ENCODE data around the gene PLCL1.
A peak's percentile ranks its signal among the peaks of the same experiment; 100 is the strongest.

Gene PLCL1

DNA sequence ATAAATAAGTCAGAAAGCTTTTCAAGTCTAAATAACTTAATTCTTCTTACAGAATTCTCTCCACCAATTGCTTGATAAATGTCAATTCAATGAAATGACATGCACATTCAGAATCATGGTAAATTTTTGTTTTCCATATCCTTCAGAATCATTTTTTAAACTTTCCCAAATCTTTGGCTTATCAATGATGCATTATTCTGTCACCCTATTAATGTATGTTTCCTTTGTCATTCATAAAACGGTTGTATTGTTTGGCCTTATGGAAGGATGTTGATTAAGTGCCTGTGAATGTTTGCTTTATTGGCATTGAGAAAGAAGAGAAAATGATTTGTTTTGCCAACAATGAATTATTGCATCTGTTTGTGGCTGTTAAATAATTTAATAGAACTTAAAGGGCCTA, 260.9 kb downstream of the PLCL1 start:
- no peak for DNase-seq

- DNase-seq: no peak
Measured at GRCh38 chr2:198066597-198066996, 262.2 kb downstream of the PLCL1 start.

GRCh38 chr2:198072655-198073054, 268.3 kb downstream of the PLCL1 start:
- DNase-seq: no peak

DNA sequence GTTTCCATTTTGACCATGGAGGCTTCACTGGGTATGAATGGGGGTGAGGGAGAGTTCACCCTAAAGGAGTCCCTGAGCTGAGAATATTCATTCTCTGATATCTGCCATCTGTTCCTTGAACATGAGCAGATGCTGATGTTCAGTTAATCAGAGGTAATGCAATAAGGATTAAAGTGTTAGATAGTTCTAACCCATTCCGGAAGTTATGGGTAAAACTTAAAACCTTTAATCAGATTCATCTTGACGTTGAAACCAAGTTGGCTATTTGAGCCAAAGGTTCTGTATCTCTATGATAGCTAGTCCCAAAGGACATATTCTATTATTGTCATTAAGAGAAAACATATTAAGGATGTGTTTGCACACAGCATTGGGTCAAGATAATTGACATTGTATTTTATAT, 268.9 kb downstream of the PLCL1 start:
- no peak for DNase-seq

DNA sequence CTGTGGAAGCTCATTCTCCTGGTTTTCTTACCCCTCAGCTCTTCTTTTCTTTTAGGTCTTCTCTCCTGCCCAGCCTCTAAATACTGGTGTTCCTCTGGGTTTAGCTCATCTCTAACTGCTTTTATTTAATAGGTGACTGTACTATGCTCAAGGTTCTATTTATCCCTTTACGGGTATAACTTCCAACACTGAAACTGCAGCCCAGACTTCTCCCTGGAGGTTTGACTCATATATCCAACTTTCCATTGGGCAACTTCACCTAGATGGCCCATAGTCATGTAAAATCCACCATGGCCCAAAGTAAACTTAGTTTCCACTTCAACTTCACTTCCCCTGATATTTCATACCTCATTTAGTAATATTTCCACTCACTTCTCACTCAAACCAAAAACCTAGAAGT, 273.1 kb downstream of the PLCL1 start:
- no peak for DNase-seq

DNA sequence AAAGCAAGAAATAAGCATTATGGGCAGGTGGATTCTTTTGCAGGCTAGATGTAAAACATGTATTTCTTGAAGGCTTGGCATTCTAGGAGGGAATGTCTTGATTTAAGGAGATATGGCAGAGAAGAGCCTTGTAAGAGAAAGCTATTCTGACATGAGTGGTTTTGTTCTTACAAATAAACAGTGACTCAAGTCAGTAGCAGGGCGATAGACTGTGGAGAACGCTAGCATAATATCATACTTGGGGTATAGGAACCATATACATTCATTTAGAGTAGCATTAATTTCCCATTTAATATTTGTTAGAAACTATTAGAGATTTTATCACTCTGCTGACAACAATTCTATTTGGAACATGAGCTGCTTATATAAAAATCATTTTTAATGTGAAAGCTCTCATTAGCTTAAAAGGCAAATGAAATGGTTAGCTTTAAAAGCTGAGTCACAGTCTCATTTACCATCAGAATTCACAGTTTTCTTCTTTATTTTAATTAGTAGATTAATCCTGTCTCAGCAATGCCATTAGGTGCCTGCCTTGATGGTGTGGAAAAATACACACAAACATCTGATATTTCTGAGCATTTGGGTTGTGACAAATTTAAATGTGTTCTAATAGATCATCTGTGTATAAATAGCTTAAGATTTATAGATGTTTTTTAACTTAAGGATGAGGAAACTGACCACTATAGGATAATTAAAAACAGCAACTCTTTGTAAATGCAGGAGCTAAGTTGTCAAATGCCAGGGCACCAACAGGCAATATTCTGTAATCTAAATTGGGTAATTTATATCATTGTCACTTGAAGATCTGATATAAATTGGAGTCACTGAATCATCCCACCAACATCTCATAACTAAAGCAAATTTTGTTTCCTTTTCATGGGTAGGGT, 276.7 kb downstream of the PLCL1 start:
- no peak for DNase-seq

DNA sequence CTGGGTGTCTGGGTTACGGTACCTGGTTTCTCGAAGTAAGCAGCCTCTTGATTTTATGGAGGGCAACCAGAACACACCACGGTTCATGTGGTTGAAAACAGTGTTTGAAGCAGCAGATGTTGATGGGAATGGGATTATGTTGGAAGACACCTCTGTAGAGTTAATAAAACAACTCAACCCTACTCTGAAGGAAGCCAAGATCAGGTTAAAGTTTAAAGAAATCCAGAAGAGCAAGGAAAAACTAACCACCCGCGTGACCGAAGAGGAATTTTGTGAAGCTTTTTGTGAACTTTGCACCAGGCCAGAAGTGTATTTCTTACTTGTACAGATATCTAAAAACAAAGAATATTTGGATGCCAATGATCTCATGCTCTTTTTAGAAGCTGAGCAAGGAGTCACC, 279.8 kb downstream of the PLCL1 start:
- DNase-seq: no peak

DNA sequence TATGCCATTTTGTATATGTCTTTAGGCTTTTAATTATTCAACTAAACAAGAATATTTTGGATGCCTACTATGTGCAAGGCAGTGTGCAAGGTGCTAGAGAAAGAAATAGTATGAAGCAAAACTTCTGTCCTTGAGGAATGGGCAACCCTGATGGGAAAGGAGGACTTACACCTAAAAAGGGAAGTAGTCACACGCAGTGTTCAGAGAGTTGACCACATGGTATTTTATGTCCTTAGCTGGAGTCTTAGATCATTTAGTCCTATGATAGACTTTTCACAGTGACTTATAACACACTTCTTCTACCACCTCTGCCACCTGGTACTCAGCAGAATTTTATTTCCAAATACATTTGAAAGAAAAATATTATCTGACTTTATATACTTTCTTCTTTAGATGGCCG, 291.6 kb downstream of the PLCL1 start:
- DNase-seq: no peak

DNA sequence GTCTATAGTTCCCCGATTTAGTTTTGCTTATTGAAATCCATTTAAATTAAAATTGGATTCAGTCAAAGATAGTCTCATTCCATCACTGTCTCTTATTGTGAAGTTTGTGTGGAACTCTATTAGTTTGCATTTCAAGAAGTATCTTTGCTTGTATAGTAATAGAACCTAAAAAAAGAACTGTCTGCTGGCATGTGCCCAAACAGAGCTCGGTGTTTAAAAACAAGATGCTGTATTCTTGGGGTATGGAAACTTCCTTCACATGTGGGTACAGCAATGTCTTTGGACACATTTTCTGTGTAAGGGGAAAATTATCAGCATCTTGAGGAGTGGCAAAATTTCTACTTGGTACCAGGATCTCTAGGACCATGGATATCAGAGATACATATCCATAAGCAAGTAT, 292.6 kb downstream of the PLCL1 start:
- no peak for DNase-seq

GRCh38 chr2:198097630-198098029, 293.2 kb downstream of the PLCL1 start:
- DNase-seq: no peak

- no peak for DNase-seq
Measured at GRCh38 chr2:198098386-198098785, 294.0 kb downstream of the PLCL1 start.

DNA sequence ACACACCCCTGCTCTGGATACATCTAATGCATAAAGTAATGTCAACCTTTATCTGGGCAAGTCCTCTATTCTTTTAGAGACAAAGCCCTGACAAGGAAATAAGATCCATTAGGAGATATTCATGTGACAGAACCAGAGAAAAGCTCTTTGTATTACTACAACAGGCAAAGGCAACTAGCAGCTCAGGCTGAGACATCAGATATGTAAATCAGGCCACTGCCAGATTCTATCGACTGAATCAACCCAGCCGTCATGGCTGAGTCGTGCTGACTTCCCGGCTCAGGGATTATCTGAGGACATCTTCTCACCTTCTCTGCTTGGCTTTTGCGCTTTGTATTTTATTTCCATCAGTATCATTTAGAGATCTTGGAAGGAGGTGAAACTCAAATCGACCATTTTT, 294.5 kb downstream of the PLCL1 start:
- no peak for DNase-seq

- DNase-seq: no peak
Measured at GRCh38 chr2:198100346-198100745, 296.0 kb downstream of the PLCL1 start.

GRCh38 chr2:198101688-198102087, 297.3 kb downstream of the PLCL1 start:
- no peak for DNase-seq

DNA sequence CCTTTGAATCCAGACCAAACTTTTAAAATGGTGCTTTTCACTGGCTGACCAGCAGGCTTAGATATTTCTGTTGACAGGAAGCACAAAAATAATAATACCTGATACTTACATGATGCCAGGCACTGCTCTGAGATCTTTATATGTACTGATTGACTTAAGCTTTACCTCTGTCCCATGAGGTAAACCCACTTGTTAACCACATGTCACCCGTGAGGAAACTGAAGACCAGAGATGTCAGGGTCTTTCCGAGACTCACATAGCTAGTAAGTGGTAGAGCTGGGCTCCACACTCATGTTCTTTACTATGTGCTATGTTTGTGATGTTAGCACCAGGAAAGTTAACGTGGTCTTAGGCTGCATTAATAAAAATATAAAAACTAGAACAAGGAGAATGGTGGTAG, 297.7 kb downstream of the PLCL1 start:
- DNase-seq: no peak

DNA sequence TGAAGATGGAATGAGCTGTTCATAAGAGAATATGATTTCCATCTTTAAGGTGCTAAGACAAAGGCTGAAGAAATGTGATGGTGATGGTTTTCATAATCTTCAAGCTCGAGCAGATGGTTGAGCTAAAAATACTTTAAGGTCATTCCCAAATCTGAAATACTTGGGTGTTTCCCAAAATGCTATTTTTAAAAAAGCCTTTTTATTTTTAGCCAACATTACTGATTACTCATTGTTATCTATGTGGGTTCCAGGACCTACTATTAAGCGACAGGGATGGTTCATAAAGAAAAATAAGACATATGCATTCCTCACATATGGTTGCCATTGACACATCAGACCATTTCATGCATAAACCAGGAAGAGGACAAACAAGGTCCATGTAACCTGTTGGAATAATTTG, 298.5 kb downstream of the PLCL1 start:
- no peak for DNase-seq

DNA sequence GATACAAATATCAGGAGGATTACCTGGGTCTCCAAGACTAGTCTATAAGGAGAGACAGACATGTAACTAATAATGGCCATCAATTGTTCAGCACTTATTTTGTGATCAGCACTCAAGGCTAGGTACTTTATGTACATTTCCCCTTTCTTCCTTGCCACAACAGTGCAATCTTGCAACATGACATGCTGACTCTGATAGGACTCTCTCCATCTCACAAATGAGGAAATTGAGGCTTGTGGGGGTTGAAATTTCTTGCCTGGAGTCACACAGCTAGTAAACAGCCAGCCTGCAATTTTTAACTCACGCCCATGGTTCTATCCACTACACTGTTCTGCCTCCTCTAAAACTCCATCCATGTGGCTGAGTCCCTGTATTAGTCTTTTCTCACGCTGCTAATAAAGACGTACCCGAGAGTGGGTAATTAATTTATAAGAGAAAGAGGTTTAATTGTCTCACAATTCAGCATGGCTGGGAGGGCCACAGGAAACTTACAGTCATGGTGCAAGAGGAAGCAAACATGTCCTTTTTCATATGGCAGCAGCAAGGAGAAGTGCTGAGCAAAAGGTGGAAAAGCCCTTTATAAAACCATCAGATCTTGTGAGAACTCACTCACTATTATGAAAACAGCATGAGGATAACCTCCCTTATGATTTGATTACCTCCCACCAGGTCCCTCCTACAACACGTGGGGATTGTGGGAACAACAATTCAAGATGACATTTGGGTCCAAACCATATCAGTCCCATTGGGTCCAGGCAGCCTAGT, 302.4 kb downstream of the PLCL1 start:
- DNase-seq: no peak

- DNase-seq: no peak
Measured at GRCh38 chr2:198113316-198113715, 308.9 kb downstream of the PLCL1 start.

DNA sequence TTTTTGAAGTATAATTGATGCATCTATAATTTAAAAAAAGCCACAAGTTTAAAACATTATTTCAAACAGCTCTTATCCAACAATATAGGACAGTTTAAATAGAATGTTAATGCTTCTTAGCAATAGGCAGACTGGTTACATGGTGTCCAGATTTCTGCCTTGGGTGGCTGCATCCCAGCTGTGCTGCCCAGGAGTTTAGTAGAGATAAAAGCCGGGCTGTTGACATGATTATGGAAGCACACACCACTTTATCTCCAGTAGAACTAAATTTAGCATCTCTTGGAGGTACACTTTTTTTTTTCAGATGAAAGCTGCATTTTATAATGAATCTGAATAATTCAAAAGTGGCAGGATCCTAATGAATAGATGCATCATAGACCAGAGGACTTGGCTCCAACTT, 309.7 kb downstream of the PLCL1 start:
- no peak for DNase-seq

GRCh38 chr2:198115201-198115600, 310.8 kb downstream of the PLCL1 start:
- no peak for DNase-seq

DNA sequence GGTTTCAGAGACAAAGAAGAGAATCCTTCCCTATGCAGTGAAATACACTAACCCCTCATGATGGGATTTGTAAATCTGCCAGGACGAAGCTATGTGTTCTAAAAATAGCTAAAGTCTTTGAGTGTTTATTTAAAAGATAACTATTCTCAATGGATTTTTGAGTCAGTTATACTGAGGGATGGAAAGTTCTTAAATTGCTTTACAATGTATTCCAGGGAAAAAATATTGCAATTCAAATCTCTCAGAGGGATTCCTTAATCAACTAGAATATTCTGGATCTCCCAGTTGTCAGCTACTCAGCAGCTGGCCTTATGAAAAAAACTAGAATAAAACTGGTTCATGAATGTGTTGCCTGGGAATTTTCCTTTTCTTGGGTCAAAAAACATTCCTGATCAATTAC, 312.4 kb downstream of the PLCL1 start:
- no peak for DNase-seq

DNA sequence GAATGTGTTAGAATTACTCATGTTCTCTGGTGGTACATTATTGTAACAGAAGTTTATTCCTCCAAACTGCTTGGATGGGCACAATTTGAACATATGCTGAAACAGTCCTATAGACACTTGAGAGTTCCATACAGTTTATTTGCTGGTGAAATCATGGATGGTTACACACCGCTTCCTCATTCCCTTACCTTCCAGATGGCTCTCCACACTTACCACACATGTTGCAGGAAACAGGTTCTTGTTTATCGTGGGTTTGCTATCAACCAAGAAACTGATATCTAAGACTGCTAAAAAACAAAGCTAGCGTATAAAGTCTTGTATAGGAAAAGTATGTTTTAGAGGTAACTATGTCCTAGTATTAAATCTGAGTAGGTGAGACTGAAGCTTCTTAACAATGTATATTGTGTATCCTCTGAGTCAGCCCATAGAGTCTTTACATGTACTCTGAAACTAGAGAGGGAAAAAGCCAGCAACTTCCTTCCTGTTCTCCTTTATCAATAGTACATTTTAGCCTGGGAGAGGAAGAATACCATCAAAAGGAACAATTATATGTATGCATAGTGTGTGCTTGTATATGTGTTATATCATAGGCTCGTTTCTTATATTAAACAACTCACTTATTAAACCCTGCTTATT, 313.1 kb downstream of the PLCL1 start:
- no peak for DNase-seq

- DNase-seq: peak in 1 of 2 experiments; percentile 29
Measured at GRCh38 chr2:198127627-198128026, 323.2 kb downstream of the PLCL1 start.

GRCh38 chr2:198129609-198130008, 325.2 kb downstream of the PLCL1 start:
- no peak for DNase-seq
